Measurements from ENCODE around the gene PDGFB. TPM values are rescaled to one million over a fixed set of nuclear protein-coding genes. Genes with fewer than 3 reads are reported as not detected.

PDGFB gene
- total RNA-seq, 1 donor from 2014 or later = 27.3 TPM

DNA sequence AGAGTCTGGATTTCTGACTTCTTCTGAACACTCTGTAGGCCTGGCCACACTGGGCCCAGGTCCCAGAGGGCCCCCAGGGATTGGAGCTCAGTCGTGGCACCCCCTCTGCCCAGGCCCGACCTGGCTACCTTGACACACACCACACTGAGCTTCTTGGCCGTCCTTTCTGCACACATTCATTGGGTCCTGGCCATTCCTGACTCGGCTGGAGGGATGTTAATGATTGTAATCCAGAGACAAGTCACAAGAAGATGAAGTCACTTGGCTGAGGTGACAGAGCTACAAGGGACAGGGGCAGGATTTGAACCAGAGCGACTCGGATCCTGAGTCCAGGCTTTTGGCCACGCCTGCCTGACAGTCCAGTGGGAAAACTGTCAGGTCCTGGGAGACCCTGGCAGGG, 23.9 kb upstream of the PDGFB start:
- Mint-ChIP-seq H3K27ac (ENCODE audit: unreplicated experiment) (no peak overlapping the region), H3K4me3 (ENCODE audit: unreplicated experiment) (no peak overlapping the region), H3K27me3 (ENCODE audit: low read depth, unreplicated experiment) (peaks cover 2% of the 10 kb centered on the region), H3K4me1 (ENCODE audit: low read depth, unreplicated experiment) (peaks cover 3% of the 10 kb centered on the region), H3K9me3 (ENCODE audit: unreplicated experiment) (peaks cover 8% of the 10 kb centered on the region), H3K36me3 (ENCODE audit: low read depth, unreplicated experiment) (no peaks in the 10 kb centered on the region)
- no peaks in the 10 kb centered on the region for H3K79me2 ChIP-seq (ENCODE audit: insufficient read depth, low read length)
- no peaks in the 10 kb centered on the region for H3K27me3 ChIP-seq (ENCODE audit: insufficient read depth, low read length)
- TF ChIP-seq, protein P1, sequence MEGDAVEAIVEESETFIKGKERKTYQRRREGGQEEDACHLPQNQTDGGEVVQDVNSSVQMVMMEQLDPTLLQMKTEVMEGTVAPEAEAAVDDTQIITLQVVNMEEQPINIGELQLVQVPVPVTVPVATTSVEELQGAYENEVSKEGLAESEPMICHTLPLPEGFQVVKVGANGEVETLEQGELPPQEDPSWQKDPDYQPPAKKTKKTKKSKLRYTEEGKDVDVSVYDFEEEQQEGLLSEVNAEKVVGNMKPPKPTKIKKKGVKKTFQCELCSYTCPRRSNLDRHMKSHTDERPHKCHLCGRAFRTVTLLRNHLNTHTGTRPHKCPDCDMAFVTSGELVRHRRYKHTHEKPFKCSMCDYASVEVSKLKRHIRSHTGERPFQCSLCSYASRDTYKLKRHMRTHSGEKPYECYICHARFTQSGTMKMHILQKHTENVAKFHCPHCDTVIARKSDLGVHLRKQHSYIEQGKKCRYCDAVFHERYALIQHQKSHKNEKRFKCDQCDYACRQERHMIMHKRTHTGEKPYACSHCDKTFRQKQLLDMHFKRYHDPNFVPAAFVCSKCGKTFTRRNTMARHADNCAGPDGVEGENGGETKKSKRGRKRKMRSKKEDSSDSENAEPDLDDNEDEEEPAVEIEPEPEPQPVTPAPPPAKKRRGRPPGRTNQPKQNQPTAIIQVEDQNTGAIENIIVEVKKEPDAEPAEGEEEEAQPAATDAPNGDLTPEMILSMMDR (IDR thresholded peaks at IDR 0.05; ENCODE audit: insufficient read depth, low read depth, low read length) = no peak
- TF ChIP-seq EZH2 (IDR thresholded peaks at IDR 0.05; ENCODE audit: insufficient read depth, low read length) = no peak
- peaks cover 5% of the 10 kb centered on the region for H3K4me1 ChIP-seq (ENCODE audit: insufficient read depth, low read length)
- H3K27ac ChIP-seq (ENCODE audit: low read depth, low read length) = no peak overlapping the region
- H3K4me2 ChIP-seq (ENCODE audit: low read length) = no peak overlapping the region
- no peaks in the 10 kb centered on the region for H3K36me3 ChIP-seq (ENCODE audit: insufficient read depth, low read length)
- peaks cover 3% of the 10 kb centered on the region for H3K9me3 ChIP-seq (ENCODE audit: insufficient read depth, low read depth, low read length)
- no peak overlapping the region for H3K9ac ChIP-seq (ENCODE audit: low read length)
- FAIRE-seq (no peak), DNase-seq (ENCODE audit: low read depth) (no peak)
- no peak overlapping the region for H3K4me3 ChIP-seq (ENCODE audit: insufficient read depth, low read depth, low read length)
- no peaks in the 10 kb centered on the region for H4K20me1 ChIP-seq (ENCODE audit: insufficient read depth, low read length)
- no peak overlapping the region for H2AFZ ChIP-seq (ENCODE audit: low read depth, low read length)

- Mint-ChIP-seq H3K27ac (ENCODE audit: unreplicated experiment) (no peak overlapping the region), H3K36me3 (ENCODE audit: low read depth, unreplicated experiment) (no peaks in the 10 kb centered on the region), H3K9me3 (ENCODE audit: unreplicated experiment) (peaks cover 5% of the 10 kb centered on the region), H3K4me1 (ENCODE audit: low read depth, unreplicated experiment) (peaks cover 3% of the 10 kb centered on the region), H3K27me3 (ENCODE audit: low read depth, unreplicated experiment) (peaks cover 2% of the 10 kb centered on the region), H3K4me3 (ENCODE audit: unreplicated experiment) (no peak overlapping the region)
- no peak for FAIRE-seq
- Histone ChIP-seq H3K79me2 (ENCODE audit: insufficient read depth, low read length) (no peaks in the 10 kb centered on the region), H2AFZ (ENCODE audit: low read depth, low read length) (no peak overlapping the region), H3K27me3 (ENCODE audit: insufficient read depth, low read length) (no peaks in the 10 kb centered on the region), H3K27ac (ENCODE audit: low read depth, low read length) (no peak overlapping the region), H3K9ac (ENCODE audit: low read length) (no peak overlapping the region), H3K36me3 (ENCODE audit: insufficient read depth, low read length) (no peaks in the 10 kb centered on the region), H4K20me1 (ENCODE audit: insufficient read depth, low read length) (no peaks in the 10 kb centered on the region), H3K4me3 (ENCODE audit: insufficient read depth, low read depth, low read length) (no peak overlapping the region), H3K4me1 (ENCODE audit: insufficient read depth, low read length) (peaks cover 5% of the 10 kb centered on the region), H3K4me2 (ENCODE audit: low read length) (no peak overlapping the region), H3K9me3 (ENCODE audit: insufficient read depth, low read depth, low read length) (peaks cover 3% of the 10 kb centered on the region)
- no peak for DNase-seq (ENCODE audit: low read depth)
- TF ChIP-seq EZH2 (IDR thresholded peaks at IDR 0.05; ENCODE audit: insufficient read depth, low read length) = no peak
- TF ChIP-seq, protein P1 (IDR thresholded peaks at IDR 0.05; ENCODE audit: insufficient read depth, low read depth, low read length) = no peak
Measured at GRCh38 chr22:39267974-39268373, 23.2 kb upstream of the PDGFB start.

DNA sequence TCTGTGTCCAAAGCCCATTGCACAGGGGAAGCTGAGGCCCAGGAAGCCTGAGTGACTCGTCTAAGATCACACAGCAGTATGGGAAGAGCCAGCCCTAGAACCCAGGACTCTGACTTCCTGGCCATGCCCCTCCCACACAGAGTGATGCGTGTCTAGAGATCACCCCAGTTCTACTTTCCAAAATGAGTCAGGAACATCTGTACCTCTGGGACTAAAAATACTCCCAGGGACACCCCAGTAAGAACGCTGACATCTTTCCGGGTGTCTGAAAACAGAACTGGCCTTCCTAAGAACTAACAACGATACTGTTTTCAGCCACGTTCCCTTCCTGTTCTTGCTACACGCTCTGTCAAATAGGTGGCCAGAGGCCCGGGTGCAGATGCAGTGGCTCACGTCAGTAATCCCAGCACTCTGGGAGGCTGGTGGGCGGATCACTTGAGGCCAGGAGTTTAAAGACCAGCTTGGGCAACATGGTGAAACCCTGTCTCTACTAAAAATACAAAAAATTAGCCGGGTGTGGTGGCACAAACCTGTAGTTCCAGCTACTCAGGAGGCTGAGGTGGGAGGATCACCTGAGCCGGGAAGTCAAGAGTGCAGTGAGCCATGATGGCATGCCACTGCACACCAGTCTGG, 21.7 kb upstream of the PDGFB start:
- H3K9ac ChIP-seq (ENCODE audit: low read length) = no peak overlapping the region
- H3K36me3 ChIP-seq (ENCODE audit: insufficient read depth, low read length) = no peaks in the 10 kb centered on the region
- H3K27me3 ChIP-seq (ENCODE audit: insufficient read depth, low read length) = no peaks in the 10 kb centered on the region
- H3K27ac ChIP-seq (ENCODE audit: low read depth, low read length) = no peak overlapping the region
- Mint-ChIP-seq H3K9me3 (ENCODE audit: unreplicated experiment) (peaks cover 17% of the 10 kb centered on the region), H3K27ac (ENCODE audit: unreplicated experiment) (no peak overlapping the region), H3K4me1 (ENCODE audit: low read depth, unreplicated experiment) (peaks cover 3% of the 10 kb centered on the region), H3K4me3 (ENCODE audit: unreplicated experiment) (no peak overlapping the region), H3K27me3 (ENCODE audit: low read depth, unreplicated experiment) (no peaks in the 10 kb centered on the region), H3K36me3 (ENCODE audit: low read depth, unreplicated experiment) (no peaks in the 10 kb centered on the region)
- H3K4me3 ChIP-seq (ENCODE audit: insufficient read depth, low read depth, low read length) = no peak overlapping the region
- DNase-seq (ENCODE audit: low read depth) (no peak), FAIRE-seq (no peak)
- no peak overlapping the region for H2AFZ ChIP-seq (ENCODE audit: low read depth, low read length)
- H3K9me3 ChIP-seq (ENCODE audit: insufficient read depth, low read depth, low read length) = peaks cover 10% of the 10 kb centered on the region
- H3K4me1 ChIP-seq (ENCODE audit: insufficient read depth, low read length) = peaks cover 5% of the 10 kb centered on the region
- no peaks in the 10 kb centered on the region for H3K79me2 ChIP-seq (ENCODE audit: insufficient read depth, low read length)
- no peaks in the 10 kb centered on the region for H4K20me1 ChIP-seq (ENCODE audit: insufficient read depth, low read length)
- TF ChIP-seq EZH2 (IDR thresholded peaks at IDR 0.05; ENCODE audit: insufficient read depth, low read length) = no peak
- TF ChIP-seq, protein P1 (IDR thresholded peaks at IDR 0.05; ENCODE audit: insufficient read depth, low read depth, low read length) = no peak
- H3K4me2 ChIP-seq (ENCODE audit: low read length) = no peak overlapping the region
